NCI-H82 treated with DMSO at 0.1 percent for 48 hours (cell line): ENCODE results near the gene MSMO1.
A peak's percentile ranks its signal among the peaks of the same experiment; 100 is the strongest.
"Not testable (repeated sequence)": the region's sequence is repeated elsewhere in the genome, so short reads cannot be mapped to it uniquely, and the experiment has no call there.

ENCODE experiments used
- DNase-seq: peaks from one replicate; lab custom pipeline; 2025; ENCODE audit not compliant: unreplicated experiment; lab: John Stamatoyannopoulos, UW

Gene MSMO1

DNA sequence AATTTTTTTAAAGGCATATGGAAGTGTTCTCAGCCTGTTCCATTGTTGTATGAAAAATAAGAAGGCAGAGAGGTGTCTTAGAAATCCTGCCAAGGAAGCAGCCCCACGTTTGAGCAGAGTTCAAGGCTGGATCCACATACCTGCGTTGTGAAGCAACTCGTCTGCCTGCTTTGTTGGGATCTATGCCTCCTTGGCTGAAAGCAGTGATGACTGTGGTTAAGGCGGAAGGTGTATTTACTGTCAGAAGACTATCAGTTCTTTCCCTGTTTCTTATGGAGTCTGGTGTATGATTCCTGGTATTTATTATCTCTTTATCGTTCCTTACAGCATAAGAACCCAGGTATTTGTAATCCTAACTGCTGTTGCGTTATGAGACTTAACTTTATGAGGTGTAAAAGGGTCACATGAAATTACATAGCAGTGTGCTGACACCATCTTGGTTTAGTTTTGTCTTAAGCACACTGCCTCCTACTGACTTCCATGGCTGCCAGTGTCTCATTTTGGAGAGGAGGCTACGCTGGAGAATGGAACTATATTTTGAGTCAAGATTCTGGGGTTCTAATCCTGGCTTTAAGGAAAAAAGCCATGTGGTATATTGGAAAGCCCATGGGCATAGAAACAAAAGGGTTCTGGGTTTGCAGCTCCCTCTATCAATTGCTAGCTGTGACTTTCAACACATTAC lies 3.1 kb upstream of the MSMO1 start:
- DNase-seq, result no peak

DNA sequence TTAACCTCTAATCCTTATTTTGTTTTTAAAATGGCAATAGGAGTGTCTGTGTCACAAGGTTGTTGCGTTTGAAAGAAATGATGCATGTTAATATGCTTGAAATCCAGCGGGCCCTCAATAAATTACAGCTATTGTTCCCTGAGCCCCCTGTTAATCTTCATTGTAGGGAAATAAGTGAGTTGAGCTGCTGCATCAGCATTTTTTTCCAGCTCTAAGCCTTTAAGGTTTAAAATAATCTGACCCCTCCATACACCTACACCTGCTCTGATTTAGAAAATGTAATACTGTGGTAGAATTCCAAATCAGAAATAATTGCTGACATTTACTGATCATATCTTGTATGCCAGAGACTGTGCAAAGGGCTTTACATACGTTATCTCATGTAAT lies 2.6 kb upstream of the MSMO1 start:
- DNase-seq, result no peak

GRCh38 chr4:165325732-165326512 lies 1.5 kb upstream of the MSMO1 start:
- no peak for DNase-seq

GRCh38 chr4:165326831-165327210 lies 648 bp upstream of the MSMO1 start:
- DNase-seq, result no peak

GRCh38 chr4:165328101-165328425 lies 594 bp downstream of the MSMO1 start:
- no peak for DNase-seq

GRCh38 chr4:165328708-165329107 lies 1.2 kb downstream of the MSMO1 start:
- DNase-seq, result no peak

DNA sequence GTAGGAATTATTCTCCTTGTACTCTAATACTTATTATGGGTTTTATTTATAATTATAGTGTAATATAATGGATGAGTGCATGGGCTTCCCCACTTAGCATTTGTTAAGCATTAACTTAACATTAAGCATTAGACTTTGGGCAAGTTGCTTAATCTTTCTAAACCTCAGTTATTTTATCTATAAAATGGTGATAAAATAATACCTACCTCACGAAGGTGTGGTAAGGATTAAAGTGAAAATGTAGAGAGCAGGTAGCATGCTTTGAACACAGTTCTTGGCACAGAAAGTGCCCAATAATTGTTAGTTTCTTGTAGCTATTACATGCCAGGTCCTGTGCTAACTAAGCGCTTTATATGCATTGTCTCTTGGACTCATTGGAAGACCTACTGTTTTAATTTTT lies 2.6 kb downstream of the MSMO1 start:
- no peak for DNase-seq

- DNase-seq, result no peak
Observed at GRCh38 chr4:165330666-165331065, 3.2 kb downstream of the MSMO1 start.

- DNase-seq, result no peak
Observed at GRCh38 chr4:165331359-165331758, 3.9 kb downstream of the MSMO1 start.

DNA sequence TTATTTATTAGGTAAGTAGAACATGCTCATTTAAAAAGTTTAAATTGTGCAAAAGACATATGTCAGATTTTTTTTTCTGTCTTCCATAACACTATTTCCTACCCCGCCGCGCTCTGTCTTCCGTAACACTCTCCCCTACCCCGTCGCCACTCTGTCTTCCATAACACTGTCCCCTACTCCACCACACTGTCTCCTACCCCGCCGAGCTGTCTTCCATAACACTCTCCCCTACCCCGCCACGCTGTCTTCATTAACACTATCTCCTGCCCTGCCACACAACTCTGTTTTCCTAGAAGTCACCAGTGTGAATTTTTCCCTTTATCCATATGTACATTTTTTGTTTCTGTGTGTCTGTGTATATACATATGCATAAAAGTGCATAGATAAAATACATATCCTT lies 4.4 kb downstream of the MSMO1 start:
- no peak for DNase-seq

DNA sequence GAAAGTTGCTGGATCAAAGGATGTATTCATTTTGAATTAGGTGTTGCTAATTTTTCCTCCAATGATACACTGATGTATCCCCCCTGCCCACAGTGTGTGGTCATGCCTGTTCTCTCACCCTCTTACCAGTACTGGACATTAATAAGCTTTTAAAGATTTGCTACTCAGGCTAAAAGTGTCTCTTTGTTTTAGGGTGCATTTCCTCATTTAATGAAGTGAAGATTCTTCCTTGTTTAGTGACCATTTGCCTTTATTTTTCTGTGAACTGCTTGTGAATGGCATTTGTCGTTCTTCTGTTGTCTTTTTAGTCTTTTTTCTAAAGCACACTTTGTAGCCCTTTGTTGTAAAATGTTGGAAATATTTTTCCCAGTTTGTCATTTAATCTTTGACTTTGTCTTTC lies 5.0 kb downstream of the MSMO1 start:
- DNase-seq, result no peak

DNA sequence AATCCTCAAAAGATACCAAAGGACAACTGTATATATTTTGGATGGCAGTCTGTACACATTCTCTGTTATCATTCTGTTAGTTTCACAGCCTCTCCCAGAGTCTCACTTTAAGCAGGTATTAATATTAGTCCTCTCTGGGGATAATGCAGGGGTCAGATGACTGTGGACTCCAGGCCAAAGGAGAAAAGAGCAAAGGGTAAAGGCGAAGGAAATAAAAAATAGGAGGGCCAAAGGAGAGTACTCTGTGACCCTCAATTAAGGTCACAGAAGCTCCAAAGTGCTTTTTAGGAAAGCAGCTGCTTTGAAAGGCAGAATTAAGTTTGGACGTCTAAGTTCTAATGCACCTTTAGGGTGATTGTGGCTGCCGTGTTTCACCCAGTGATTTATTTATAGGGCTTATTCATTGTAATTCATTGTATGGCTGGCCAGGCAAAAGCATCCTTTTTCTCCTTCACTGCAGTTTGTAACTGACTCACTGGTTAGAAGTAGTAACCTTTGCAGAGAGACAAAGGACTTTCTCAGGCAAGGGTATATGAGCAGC lies 7.8 kb downstream of the MSMO1 start:
- no peak for DNase-seq

GRCh38 chr4:165336743-165337142 lies 9.3 kb downstream of the MSMO1 start:
- DNase-seq, result no peak

DNA sequence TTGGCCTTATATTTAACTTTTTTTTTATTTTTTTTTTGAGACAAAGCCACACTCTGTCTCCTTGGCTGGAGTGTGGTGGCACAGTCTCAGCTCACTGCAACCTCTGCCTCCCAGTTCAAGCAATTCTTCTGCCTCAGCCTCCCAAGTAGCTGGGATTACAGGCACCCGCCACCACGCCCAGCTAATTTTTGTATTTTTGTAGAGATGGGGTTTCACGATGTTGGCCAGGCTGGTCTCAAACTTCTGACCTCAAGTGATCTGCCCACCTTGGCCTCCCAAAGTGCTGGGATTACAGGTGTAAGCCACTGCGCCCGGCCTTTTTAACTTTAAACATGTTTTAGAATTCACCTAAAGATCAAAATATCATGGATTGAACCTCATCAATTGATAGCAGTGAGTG lies 14.9 kb downstream of the MSMO1 start:
- not testable (repeated sequence) for DNase-seq

GRCh38 chr4:165343353-165344191 lies 16.1 kb downstream of the MSMO1 start:
- no peak for DNase-seq

DNA sequence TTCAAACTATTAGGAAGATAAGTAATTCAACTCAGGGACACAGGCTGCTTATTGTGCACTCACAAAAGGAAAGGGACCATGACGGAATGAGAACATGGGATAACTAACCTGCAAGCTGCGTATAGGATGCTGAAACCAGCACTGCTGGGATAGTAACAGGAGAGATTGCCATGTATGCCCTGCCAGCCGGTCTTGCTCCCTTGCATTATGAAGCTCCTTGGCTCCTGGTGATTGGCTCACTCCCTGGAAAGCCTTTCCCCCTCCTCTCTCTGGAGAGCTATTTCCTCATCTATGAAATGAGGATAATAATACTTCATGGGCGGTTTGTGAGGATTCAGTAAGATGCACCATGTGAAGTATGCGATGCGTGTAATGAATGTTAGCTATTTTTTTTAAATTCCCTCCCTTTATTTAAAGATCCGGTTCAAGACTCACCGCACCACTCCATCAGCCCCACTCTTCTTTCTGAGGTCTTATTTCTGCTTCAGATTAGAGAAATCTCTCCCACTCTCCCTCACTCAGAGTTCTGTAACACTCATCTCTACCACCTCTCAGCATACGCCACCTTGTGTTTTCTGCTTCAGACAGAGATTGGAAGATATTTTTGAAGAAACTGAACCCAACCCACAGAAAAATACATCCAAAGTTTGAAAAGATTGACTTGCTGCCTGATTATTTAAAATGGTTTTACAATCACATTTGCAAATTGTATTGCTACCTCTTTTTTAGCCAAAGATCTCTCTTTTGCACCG lies 18.4 kb downstream of the MSMO1 start:
- no peak for DNase-seq

DNA sequence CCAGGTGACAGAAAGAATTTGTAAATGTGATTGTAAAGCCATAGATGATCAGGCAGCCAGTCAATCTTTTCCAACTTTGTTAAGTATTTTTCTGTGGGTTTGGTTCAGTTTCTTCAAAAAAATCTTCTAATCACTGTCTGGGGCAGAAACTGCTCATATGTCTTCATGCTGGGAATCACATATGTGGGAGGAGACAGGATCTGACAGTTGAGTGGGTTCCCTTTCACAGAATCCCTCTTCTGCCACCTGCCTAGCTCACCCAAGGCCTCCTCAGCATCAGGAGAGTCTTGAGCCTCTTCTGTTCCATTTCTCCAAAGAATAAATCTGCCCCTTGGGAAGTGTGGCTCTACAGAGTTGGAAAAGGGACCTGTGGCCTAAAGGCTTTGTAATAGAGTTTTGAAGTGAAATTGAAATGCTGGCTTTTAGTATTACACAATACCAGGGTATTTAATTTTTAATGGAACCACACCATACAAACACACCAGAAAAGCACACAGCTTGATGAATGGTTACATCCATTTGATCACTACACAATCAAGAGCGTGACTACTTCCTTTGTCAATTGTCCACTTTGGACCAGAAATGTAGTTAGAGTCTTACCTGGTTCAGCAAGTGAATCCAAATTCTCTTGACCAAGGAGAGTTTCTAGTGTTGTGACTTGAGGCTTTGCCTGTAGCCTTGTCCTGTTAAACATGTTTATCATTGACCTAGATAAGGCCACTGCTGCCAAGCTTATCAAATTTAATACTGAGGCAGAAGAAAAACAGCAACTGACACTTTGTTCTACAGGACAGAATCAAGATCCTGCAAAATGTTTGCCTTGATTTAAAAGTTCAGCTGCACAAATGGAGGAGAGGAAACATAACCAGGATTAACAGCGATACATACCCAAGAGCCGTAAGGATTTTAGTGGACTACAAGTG lies 20.4 kb downstream of the MSMO1 start:
- DNase-seq, result no peak

DNA sequence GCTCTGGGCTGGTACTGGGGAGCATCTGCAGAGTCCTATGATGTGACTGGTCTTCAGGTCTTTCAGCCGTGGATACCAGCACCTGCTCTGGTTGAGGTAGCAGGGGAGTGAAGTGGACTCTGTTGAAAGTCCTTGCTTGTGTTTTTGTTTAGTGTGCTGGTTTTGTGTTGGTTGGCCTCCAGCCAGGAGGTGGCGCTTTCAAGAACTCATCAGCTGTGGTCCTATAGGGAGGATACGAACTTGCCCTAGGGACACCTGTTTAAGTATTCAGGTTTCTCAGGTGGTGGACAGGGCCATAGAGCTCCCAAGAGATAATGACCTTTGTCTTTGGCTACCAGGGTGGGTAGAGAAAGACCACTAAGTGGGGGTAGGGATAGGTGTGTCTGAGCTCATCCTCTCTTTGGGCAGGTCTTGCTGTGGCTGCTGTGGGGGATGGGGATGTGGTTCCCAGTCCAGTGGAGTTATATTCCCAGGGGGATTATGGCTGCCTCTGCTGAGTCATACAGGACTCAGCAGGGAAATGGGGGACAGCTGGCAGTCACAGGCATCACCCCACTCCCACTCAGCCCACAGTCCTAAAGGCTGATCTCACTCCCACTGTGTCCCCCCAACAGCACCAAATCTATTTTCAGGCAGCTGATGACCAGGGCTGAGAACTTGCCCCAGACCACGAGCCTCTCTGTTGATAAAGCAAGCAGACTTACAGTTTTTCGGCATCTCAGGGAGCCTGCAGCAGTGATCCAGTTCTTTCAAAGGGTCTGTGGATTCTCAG lies 24.1 kb downstream of the MSMO1 start:
- no peak for DNase-seq

- DNase-seq, result peak; percentile 30
Observed at GRCh38 chr4:165355900-165356300, 28.4 kb downstream of the MSMO1 start.
